ENCODE data around the gene CWH43.
"Not testable (repeated sequence)": the region's sequence is repeated elsewhere in the genome, so short reads cannot be mapped to it uniquely, and the experiment has no call there.

GRCh38 chr4:49091883-49092282, 105.8 kb downstream of the CWH43 start:
- not testable (repeated sequence) for TF ChIP-seq CTCF (IDR thresholded peaks at IDR 0.05); ZFX (IDR thresholded peaks at IDR 0.05; ENCODE audit: borderline replicate concordance)

Data from 22Rv1 (cell line).